SHP77 treated with DMSO at 0.1 percent for 48 hours (cell line): Measurements from ENCODE around the gene ZAP70.
"Not testable (repeated sequence)": the region's sequence is repeated elsewhere in the genome, so short reads cannot be mapped to it uniquely, and the experiment has no call there.

Source experiments
- DNase-seq: peaks from one replicate; lab custom pipeline; 2025; lab: John Stamatoyannopoulos, UW

Gene ZAP70

GRCh38 chr2:97698530-97698929, 14.8 kb upstream of the ZAP70 start:
- DNase-seq, result no peak

GRCh38 chr2:97699765-97700444, 13.5 kb upstream of the ZAP70 start:
- peak; percentile 35 for DNase-seq

- no peak for DNase-seq
These were observed 12.2 kb upstream of the ZAP70 start for GRCh38 chr2:97701186-97701585.

GRCh38 chr2:97701851-97702465, 11.4 kb upstream of the ZAP70 start:
- DNase-seq, result no peak

GRCh38 chr2:97702731-97703470, 10.5 kb upstream of the ZAP70 start:
- no peak for DNase-seq

GRCh38 chr2:97703741-97704140, 9.6 kb upstream of the ZAP70 start:
- no peak for DNase-seq

GRCh38 chr2:97704989-97705388, 8.4 kb upstream of the ZAP70 start:
- no peak for DNase-seq

- no peak for DNase-seq
These were observed 7.3 kb upstream of the ZAP70 start for GRCh38 chr2:97706112-97706511.

- DNase-seq, result no peak
These were observed 6.5 kb upstream of the ZAP70 start for GRCh38 chr2:97706708-97707345.

- DNase-seq, result no peak
These were observed 5.9 kb upstream of the ZAP70 start for GRCh38 chr2:97707362-97708047.

- DNase-seq, result no peak
These were observed 5.4 kb upstream of the ZAP70 start for GRCh38 chr2:97708048-97708380.

- no peak for DNase-seq
These were observed 4.8 kb upstream of the ZAP70 start for GRCh38 chr2:97708608-97709007.

GRCh38 chr2:97711394-97711711, 2.0 kb upstream of the ZAP70 start:
- no peak for DNase-seq

- DNase-seq, result not testable (repeated sequence)
These were observed 1.2 kb upstream of the ZAP70 start for GRCh38 chr2:97712175-97712574.

GRCh38 chr2:97712693-97713295, 582 bp upstream of the ZAP70 start:
- DNase-seq, result no peak

GRCh38 chr2:97714084-97714949, 941 bp downstream of the ZAP70 start:
- DNase-seq, result no peak

- no peak for DNase-seq
These were observed 1.7 kb downstream of the ZAP70 start for GRCh38 chr2:97714950-97715652.

GRCh38 chr2:97715951-97716694, 2.7 kb downstream of the ZAP70 start:
- DNase-seq, result no peak

- DNase-seq, result no peak
These were observed 3.6 kb downstream of the ZAP70 start for GRCh38 chr2:97716695-97717612.
